BLaER1 (cell line): ENCODE data around the gene MRPS15.

Source experiments
- H3K27ac ChIP-seq: shearing (Covaris generic); formaldehyde crosslinking; 2 replicates; pipeline ENCODE4 v1.8.1; 2022
- H3K27me3 ChIP-seq: shearing (Covaris generic); formaldehyde crosslinking; 2 replicates; pipeline ENCODE4 v1.8.1; 2022
- H3K36me3 ChIP-seq: shearing (Covaris generic); formaldehyde crosslinking; 2 replicates; pipeline ENCODE4 v1.8.1; 2022
- H3K4me1 ChIP-seq: shearing (Covaris generic); formaldehyde crosslinking; 2 replicates; pipeline ENCODE4 v1.8.1; 2022
- H3K4me2 ChIP-seq: shearing (Covaris generic); formaldehyde crosslinking; 2 replicates; pipeline ENCODE4 v1.8.1; 2022
- H3K4me3 ChIP-seq: shearing (Covaris generic); formaldehyde crosslinking; 2 replicates; pipeline ENCODE4 v1.8.1; 2022
- H3K9ac ChIP-seq: shearing (Covaris generic); formaldehyde crosslinking; 2 replicates; pipeline ENCODE4 v1.8.1; 2022
- H3K9me3 ChIP-seq: shearing (Covaris generic); formaldehyde crosslinking; 2 replicates; pipeline ENCODE4 v1.8.1; 2022
- H4K20me1 ChIP-seq: shearing (Covaris generic); formaldehyde crosslinking; 2 replicates; pipeline ENCODE4 v1.8.1; 2022
- Cebpa-rat ChIP-seq: shearing (Covaris generic); IDR thresholded peaks from 2 replicates; pipeline ENCODE4 v1.8.1; 2022

The MRPS15 gene

GRCh38 chr1:36414384-36414783, 49.8 kb downstream of the MRPS15 start:
- no peaks in the 10 kb centered on the region for H4K20me1 ChIP-seq
- no peak for TF ChIP-seq Cebpa-rat
- peaks cover 26% of the 10 kb centered on the region for H3K9me3 ChIP-seq
- no peak overlapping the region for H3K4me3 ChIP-seq
- H3K27ac ChIP-seq: no peak overlapping the region
- no peak overlapping the region for H3K9ac ChIP-seq
- H3K27me3 ChIP-seq: no peaks in the 10 kb centered on the region
- H3K4me1 ChIP-seq: no peaks in the 10 kb centered on the region
- H3K36me3 ChIP-seq: no peaks in the 10 kb centered on the region
- H3K4me2 ChIP-seq: no peak overlapping the region

- Histone ChIP-seq H3K9me3 (peaks cover 26% of the 10 kb centered on the region), H3K36me3 (no peaks in the 10 kb centered on the region), H3K4me1 (no peaks in the 10 kb centered on the region), H4K20me1 (no peaks in the 10 kb centered on the region), H3K4me2 (no peak overlapping the region), H3K27ac (no peak overlapping the region), H3K9ac (no peak overlapping the region), H3K4me3 (no peak overlapping the region), H3K27me3 (no peaks in the 10 kb centered on the region)
- no peak for TF ChIP-seq Cebpa-rat
Measured at GRCh38 chr1:36411674-36412648, 52.2 kb downstream of the MRPS15 start.

GRCh38 chr1:36408479-36408878, 55.7 kb downstream of the MRPS15 start:
- TF ChIP-seq Cebpa-rat: no peak
- no peaks in the 10 kb centered on the region for H3K4me1 ChIP-seq
- H3K27me3 ChIP-seq: no peaks in the 10 kb centered on the region
- peaks cover 11% of the 10 kb centered on the region for H3K9me3 ChIP-seq
- H3K9ac ChIP-seq: no peak overlapping the region
- H3K4me3 ChIP-seq: no peak overlapping the region
- H4K20me1 ChIP-seq: no peaks in the 10 kb centered on the region
- no peak overlapping the region for H3K27ac ChIP-seq
- no peaks in the 10 kb centered on the region for H3K36me3 ChIP-seq
- H3K4me2 ChIP-seq: no peak overlapping the region

DNA sequence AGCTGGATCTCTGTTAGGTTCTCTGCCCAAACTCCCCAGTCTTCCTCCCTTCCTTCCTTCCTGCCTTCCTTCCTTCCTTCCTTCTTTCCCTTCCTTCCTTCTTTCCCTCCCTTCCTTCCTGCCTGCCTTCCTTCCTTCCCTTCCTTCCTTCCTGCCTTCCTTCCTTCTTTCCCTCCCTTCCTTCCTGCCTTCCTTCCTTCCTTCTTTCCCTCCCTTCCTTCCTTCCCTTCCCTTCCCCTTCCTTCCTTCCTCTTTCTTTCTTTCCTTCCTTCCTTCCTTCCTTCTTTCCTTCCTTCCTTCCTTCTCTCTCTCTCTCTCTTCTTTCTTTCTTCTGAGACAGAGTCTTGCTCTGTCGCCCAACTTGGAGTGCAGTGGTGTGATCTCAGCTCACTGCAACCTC, 57.7 kb downstream of the MRPS15 start:
- no peaks in the 10 kb centered on the region for H3K36me3 ChIP-seq
- no peaks in the 10 kb centered on the region for H3K4me1 ChIP-seq
- peaks cover 8% of the 10 kb centered on the region for H3K9me3 ChIP-seq
- H3K4me3 ChIP-seq: no peak overlapping the region
- H3K27ac ChIP-seq: no peak overlapping the region
- no peaks in the 10 kb centered on the region for H3K27me3 ChIP-seq
- H4K20me1 ChIP-seq: no peaks in the 10 kb centered on the region
- TF ChIP-seq Cebpa-rat: no peak
- no peak overlapping the region for H3K4me2 ChIP-seq
- H3K9ac ChIP-seq: no peak overlapping the region
